Spleen (tissue), 11 donors: ENCODE results near the gene CCDC15. TPM values are rescaled to one million over a fixed set of nuclear protein-coding genes. Genes with fewer than 3 reads are reported as not detected.

Source experiments
- DNase-seq: peaks from one replicate; pipeline ENCODE4 v3.0.0-alpha.2; 2020
- H3K27ac ChIP-seq, 8 donors: fragments of 200-600 bp; sonication (generic) in 7 of 8; 1 replicate in 4 of 8; 2 replicates in 4 of 8; pipeline versions ENCODE4 v1.5.0 to v1.8.0; 2016 to 2021; ENCODE audit warnings: inconsistent platforms in 4 of 8, mild to moderate bottlenecking in 4 of 8, moderate library complexity in 1 of 8
- H3K27me3 ChIP-seq, 7 donors: fragments of 200-600 bp; sonication (generic) in 6 of 7; replicated peaks in 1 of 7; 1 replicate in 4 of 7; 2 replicates in 3 of 7; pipeline versions ENCODE4 v1.5.0 to v1.8.0; 2016 to 2021; ENCODE audit warnings: inconsistent platforms in 3 of 7, mild to moderate bottlenecking in 1 of 7
- H3K36me3 ChIP-seq, 6 donors: fragments of 200-600 bp; sonication (generic) in 5 of 6; 1 replicate in 4 of 6; 2 replicates in 2 of 6; pipeline versions ENCODE4 v1.5.0 to v1.8.0; 2016 to 2021; ENCODE audit warnings: inconsistent platforms in 2 of 6
- H3K4me1 ChIP-seq, 6 donors: fragments of 200-600 bp; sonication (generic) in 5 of 6; 1 replicate in 3 of 6; 2 replicates in 3 of 6; pipeline versions ENCODE4 v1.5.0 to v1.8.0; 2016 to 2021; ENCODE audit warnings: inconsistent platforms in 3 of 6
- H3K4me3 ChIP-seq, 8 donors: fragments of 200-600 bp; sonication (generic) in 7 of 8; 1 replicate in 4 of 8; 2 replicates in 4 of 8; pipeline versions ENCODE4 v1.5.0 to v1.8.0; 2016 to 2021; ENCODE audit warnings: inconsistent platforms in 4 of 8, mild to moderate bottlenecking in 4 of 8, moderate library complexity in 2 of 8
- H3K9me3 ChIP-seq, 8 donors: fragments of 200-600 bp; sonication (generic) in 7 of 8; 1 replicate in 4 of 8; 2 replicates in 4 of 8; pipeline versions ENCODE4 v1.5.0 to v1.8.0; 2016 to 2021; ENCODE audit warnings: inconsistent platforms in 4 of 8
- POLR2A ChIP-seq, 3 donors: fragments of 450-650 bp; IDR thresholded peaks; one replicate each; pipeline ENCODE4 v1.5.1; 2017; ENCODE audit warnings: antibody characterized with exemption in 3 of 3, mild to moderate bottlenecking in 1 of 3
- POLR2AphosphoS5 ChIP-seq, 3 donors: sonication (generic); formaldehyde crosslinking; IDR thresholded peaks; one replicate each; pipeline ENCODE4 v1.5.1; 2017; ENCODE audit warnings: antibody characterized with exemption in 3 of 3
- WGBS, 5 donors: extraction: QIAGEN DNeasy Blood & Tissue Kit in 3 of 5; methylation state at CpG; one replicate each; pipeline versions ENCODE4 v1.1.5 to v1.1.7; 2013 to 2018; 5-methylcytosine and 5-hydroxymethylcytosine counted together
- intact Hi-C: fragments of 100-400 bp; cut with DNase I; formaldehyde crosslinking; loops from one replicate; pipeline ENCODE4 v1.15.0; 2023; ENCODE audit warnings: low total_unique reads
- polyA plus RNA-seq, 3 donors: library from polyadenylated mRNA; stranded (reverse); fragments of 200-250 nt; gene quantifications; one replicate each; pipeline ENCODE4 v1.2.1, GENCODE V29; 2013
- total RNA-seq, 7 donors: library from RNA; depleted of rRNA in 3 of 7; stranded (reverse); fragments of >200 nt in 3 of 7; fragmentation: NEBNext Ultra II Directional in 4 of 7; extraction: Animal tissue kit (Norgen Biotek cat#: 25700) in 4 of 7; gene quantifications; one replicate each; pipeline versions ENCODE4 v1.1.0 to v1.2.1, GENCODE V29; 2016 to 2021
- TF ChIP-seq, protein P1 (sequence below), 11 experiments: fragments of 200-600 bp in 7 of 11; fragments of 450-650 bp in 4 of 11; sonication (generic) in 4 of 11; IDR thresholded peaks in 8 of 11; conservative IDR thresholded peaks in 3 of 11; 1 replicate in 7 of 11; 2 replicates in 4 of 11; pipeline versions ENCODE4 v1.4.0 to v1.8.0; 2016 to 2021; ENCODE audit warnings: antibody characterized with exemption in 11 of 11, inconsistent platforms in 4 of 11, mild to moderate bottlenecking in 1 of 11
- donor health status: healthy with polysubstance abuse.
- donor health status: DM: no; HTN: no; CAD: no; lungs with moderate emphysema.
- donor health status: DM: no; HTN: no; CAD: no.
- donor health status: Bipolar disorder and iron deficiency.
- donor health status: healthy.
- donor health status: DM: no; HTN: no; CAD: no.
- donor health status: DM: yes; HTN: yes; CAD: no.

Gene CCDC15
- total and polyA plus RNA-seq, 10 donors: 0.61 to 3.6 (median 2.2) TPM

DNA sequence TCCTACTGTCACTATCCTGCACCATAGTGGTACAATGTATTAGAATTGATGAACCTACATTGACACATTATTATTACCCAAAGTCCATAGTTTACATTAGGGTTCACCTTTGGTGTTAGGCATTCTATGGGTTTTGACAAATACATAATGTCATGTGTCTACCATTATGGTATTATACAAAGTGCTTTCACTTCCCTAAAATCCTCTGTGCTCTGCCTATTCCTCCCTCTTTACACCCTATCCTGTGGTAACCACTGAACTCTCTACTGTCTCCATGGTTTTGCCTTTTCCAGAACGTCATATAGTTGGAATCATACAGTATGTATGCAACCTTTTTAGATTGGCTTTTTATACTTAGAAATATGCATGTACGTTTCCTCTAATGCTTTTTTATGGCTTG, 51.5 kb downstream of the CCDC15 start:
- intact Hi-C loops: no loop called here
- WGBS, 5 donors: 87 to 97% (median 91%) methylated on average over 2 of the region's 2 CpGs

GRCh38 chr11:125016413-125016812, 62.4 kb downstream of the CCDC15 start:
- intact Hi-C loops: no loop called here
- no peaks in the 10 kb centered on the region for H3K4me1 ChIP-seq
- TF ChIP-seq POLR2AphosphoS5 (IDR thresholded peaks at IDR 0.05): no peak
- TF ChIP-seq, protein P1, sequence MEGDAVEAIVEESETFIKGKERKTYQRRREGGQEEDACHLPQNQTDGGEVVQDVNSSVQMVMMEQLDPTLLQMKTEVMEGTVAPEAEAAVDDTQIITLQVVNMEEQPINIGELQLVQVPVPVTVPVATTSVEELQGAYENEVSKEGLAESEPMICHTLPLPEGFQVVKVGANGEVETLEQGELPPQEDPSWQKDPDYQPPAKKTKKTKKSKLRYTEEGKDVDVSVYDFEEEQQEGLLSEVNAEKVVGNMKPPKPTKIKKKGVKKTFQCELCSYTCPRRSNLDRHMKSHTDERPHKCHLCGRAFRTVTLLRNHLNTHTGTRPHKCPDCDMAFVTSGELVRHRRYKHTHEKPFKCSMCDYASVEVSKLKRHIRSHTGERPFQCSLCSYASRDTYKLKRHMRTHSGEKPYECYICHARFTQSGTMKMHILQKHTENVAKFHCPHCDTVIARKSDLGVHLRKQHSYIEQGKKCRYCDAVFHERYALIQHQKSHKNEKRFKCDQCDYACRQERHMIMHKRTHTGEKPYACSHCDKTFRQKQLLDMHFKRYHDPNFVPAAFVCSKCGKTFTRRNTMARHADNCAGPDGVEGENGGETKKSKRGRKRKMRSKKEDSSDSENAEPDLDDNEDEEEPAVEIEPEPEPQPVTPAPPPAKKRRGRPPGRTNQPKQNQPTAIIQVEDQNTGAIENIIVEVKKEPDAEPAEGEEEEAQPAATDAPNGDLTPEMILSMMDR (IDR thresholded peaks at IDR 0.05 in 8 of 11, conservative IDR thresholded peaks at IDR 0.05 in 3 of 11): no peak
- no peak for TF ChIP-seq POLR2A (IDR thresholded peaks at IDR 0.05)
- peaks cover 0 to 14% (median 0%) of the 10 kb centered on the region in 8 donors for H3K9me3 ChIP-seq
- H3K27ac ChIP-seq: no peak overlapping the region
- H3K36me3 ChIP-seq: no peaks in the 10 kb centered on the region
- DNase-seq: no peak
- no peaks in the 10 kb centered on the region for H3K27me3 ChIP-seq
- no peak overlapping the region for H3K4me3 ChIP-seq

More for the DNA sequence above, 51.5 kb downstream of the CCDC15 start:
- no peak for DNase-seq
- no peaks in the 10 kb centered on the region for H3K27me3 ChIP-seq
- TF ChIP-seq POLR2AphosphoS5 (IDR thresholded peaks at IDR 0.05) (no peak), POLR2A (IDR thresholded peaks at IDR 0.05) (no peak)
- TF ChIP-seq, protein P1 (IDR thresholded peaks at IDR 0.05 in 8 of 11, conservative IDR thresholded peaks at IDR 0.05 in 3 of 11): no peak
- no peak overlapping the region for H3K27ac ChIP-seq
- no peak overlapping the region for H3K4me3 ChIP-seq
- peaks cover 3 to 41% (median 24%) of the 10 kb centered on the region in 8 donors for H3K9me3 ChIP-seq
- peaks cover 0 to 38% (median 4%) of the 10 kb centered on the region in 6 donors for H3K36me3 ChIP-seq
- H3K4me1 ChIP-seq: no peaks in the 10 kb centered on the region

GRCh38 chr11:125020342-125020741, 66.3 kb downstream of the CCDC15 start:
- no peaks in the 10 kb centered on the region for H3K4me1 ChIP-seq
- no peaks in the 10 kb centered on the region for H3K27me3 ChIP-seq
- H3K9me3 ChIP-seq: peaks cover 0 to 2% (median 0%) of the 10 kb centered on the region in 8 donors
- TF ChIP-seq POLR2A (IDR thresholded peaks at IDR 0.05) (no peak), POLR2AphosphoS5 (IDR thresholded peaks at IDR 0.05) (no peak)
- TF ChIP-seq, protein P1 (IDR thresholded peaks at IDR 0.05 in 8 of 11, conservative IDR thresholded peaks at IDR 0.05 in 3 of 11): no peak
- intact Hi-C loops: no loop called here
- no peak for DNase-seq
- H3K4me3 ChIP-seq: no peak overlapping the region
- WGBS, 5 donors: 91 to 96% (median 93%) methylated on average over 2 of the region's 2 CpGs
- H3K27ac ChIP-seq: no peak overlapping the region
- no peaks in the 10 kb centered on the region for H3K36me3 ChIP-seq

DNA sequence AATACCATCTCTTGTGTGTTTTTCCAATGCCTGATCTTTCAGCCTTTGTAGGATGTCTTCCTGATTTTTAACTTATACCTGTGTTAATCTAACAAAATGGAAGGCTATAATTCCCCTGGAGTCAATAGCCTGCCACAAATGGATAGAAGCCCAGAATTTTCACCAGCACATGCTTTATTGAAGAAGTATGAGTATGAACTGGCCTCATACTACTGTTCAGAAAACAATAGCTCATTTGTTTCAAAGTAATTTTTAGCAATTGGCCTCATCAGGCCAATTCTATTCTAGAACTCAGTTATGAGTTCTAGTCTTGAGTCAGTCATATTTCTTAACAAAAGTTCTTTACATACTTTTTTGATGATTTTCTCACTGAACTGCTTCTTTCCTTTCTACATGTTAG, 68.5 kb downstream of the CCDC15 start:
- no peak for DNase-seq
- Histone ChIP-seq H3K36me3 (no peaks in the 10 kb centered on the region), H3K27ac (no peak overlapping the region), H3K4me3 (no peak overlapping the region), H3K27me3 (no peaks in the 10 kb centered on the region), H3K4me1 (no peaks in the 10 kb centered on the region), H3K9me3 (no peaks in the 10 kb centered on the region)
- intact Hi-C loops: no loop called here
- TF ChIP-seq POLR2A (IDR thresholded peaks at IDR 0.05) (no peak), POLR2AphosphoS5 (IDR thresholded peaks at IDR 0.05) (no peak)
- TF ChIP-seq, protein P1 (IDR thresholded peaks at IDR 0.05 in 8 of 11, conservative IDR thresholded peaks at IDR 0.05 in 3 of 11): no peak
